Left ventricle myocardium superior (tissue), 1 donor: ENCODE measurements around the gene HSD11B1. TPM values are rescaled to one million over a fixed set of nuclear protein-coding genes. Genes with fewer than 3 reads are reported as not detected.

ENCODE experiments used
- ATAC-seq: fragments of 200-7000 bp; cut with Tn5 transposase; one replicate; pipeline ENCODE4 v1.9.1; 2020; ENCODE audit warnings: mild to moderate bottlenecking, moderate library complexity
- DNase-seq: peaks from one replicate; pipeline ENCODE4 v3.0.0-alpha.2; 2020
- intact Hi-C: fragments of 100-400 bp; cut with micrococcal nuclease; formaldehyde crosslinking; loops from one replicate; pipeline ENCODE4 v1.11.0; 2022
- total RNA-seq: library from RNA; stranded (reverse); fragmentation: NEBNext Ultra II Directional; extraction: Animal tissue kit (Norgen Biotek cat#: 25700); gene quantifications from one replicate; pipeline ENCODE4 v1.2.1, GENCODE V29; 2021
- donor health status: DM: no; HTN: yes; CAD: no; lungs with severe emphysema.

HSD11B1 gene
- total RNA-seq, 1 donor from 2014 or later, result 2.8 TPM

DNA sequence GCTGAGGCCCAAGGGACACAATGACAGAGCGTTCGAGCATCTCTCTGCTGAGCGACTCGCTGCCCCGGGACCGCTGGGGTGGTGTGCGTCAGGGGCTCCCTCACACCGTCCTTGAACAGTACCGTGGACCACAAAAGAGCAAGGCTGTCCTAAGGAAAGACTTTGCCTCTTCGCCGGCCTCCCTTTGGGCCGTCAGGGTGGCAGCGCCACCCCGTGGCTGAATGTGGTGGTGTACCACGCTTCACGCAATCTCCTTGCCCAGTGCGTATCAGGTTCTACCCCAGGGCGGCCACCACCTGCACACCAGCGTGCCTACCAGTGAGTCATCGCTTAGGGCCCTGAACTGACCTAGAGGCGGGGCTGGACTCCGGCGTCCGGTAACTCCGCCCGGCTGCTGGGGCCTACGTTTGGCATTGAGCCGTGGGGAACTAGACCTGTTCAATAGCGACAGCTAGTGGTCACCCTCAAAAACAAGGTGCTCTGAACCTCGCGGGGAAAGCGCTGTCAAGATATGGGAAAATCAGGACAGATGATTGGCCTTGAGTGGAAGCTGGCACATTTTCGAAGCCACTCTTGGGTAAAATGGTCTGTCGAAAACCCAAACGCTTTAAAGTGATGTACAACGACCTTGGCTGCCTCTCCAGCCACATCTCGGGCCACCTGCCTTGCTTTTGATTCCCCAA is 43.1 kb downstream of the HSD11B1 start:
- DNase-seq, result peak; percentile 92
- intact Hi-C loops, result loop anchor here (5.0 to 10.0 kb wide), 2 partner anchors 53 to 170 kb away; no protein-coding TSS in a partner anchor
- peak; percentile 96 for ATAC-seq

DNA sequence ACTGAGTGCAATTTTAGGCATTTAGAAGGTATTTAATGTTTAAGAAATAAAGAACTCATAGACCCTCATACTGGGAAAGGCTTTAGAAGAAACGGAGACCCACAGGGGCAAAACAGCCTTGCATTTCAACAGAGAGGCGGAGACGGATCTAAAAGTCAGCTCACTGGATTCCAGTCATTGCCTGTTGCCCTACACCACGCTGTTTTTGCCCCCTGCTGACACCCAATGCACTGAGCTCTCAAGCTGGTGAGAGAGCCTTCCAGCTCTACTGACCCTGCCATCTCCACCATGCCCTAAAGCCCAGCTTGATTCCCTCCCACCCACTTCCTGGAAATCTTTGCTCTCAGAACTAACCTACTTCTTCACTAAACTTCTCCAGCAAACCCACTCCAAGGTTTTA is 44.0 kb downstream of the HSD11B1 start:
- no peak for DNase-seq
- intact Hi-C loops, result loop anchor here (5.0 to 10.0 kb wide), 2 partner anchors 54 to 171 kb away; no protein-coding TSS in a partner anchor
- ATAC-seq, result no peak

DNA sequence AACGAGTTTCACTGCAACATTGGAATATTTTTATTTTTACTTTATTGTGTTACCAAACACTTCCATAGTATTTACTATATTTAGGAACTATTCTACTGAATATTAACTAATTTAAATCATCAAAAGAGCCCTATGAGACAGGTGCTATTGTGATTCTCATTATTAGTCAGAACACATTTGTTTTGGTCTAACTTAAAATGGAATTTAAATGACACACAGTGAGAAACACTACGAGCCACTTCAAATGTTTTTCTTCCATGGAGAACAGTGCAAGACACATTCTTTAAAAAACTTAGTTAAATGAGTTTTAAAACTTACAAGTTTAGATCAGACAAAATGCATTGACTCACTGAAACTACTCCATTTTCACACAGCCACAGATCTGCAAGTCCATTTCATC is 44.6 kb downstream of the HSD11B1 start:
- intact Hi-C loops, result loop anchor here (5.0 to 10.0 kb wide), 2 partner anchors 54 to 172 kb away; no protein-coding TSS in a partner anchor
- DNase-seq (no peak), ATAC-seq (no peak)

DNA sequence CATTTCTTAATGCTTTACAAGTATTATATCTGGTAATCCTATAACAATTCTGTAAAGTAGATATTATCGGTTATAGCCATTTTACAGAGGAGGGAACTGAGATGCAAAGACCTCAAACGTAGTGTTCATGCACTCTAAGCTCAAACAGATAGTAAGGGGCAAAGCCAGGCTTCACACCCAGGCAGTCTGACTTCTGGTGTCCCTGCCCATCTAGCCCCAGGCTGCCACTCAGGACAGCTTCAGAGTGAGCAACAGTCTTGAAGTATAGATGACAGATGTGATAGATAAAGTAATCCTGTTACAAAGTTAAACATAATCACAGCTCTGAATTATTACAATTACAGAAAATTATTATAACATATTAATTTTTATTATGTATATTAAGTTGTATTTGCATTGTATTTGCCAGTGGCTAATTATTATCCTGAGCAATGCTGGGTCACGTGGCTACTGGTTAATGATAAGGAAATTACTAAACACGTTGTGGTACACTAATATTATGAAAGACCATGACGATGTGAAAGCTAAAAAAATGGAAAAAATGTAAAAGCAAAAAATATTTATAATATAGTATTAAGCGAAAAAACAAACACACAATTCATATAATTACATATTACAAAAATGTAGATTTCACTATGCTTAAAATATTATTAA is 45.2 kb downstream of the HSD11B1 start:
- no peak for ATAC-seq
- intact Hi-C loops, result loop anchor here (5.0 to 10.0 kb wide), 2 partner anchors 55 to 172 kb away; no protein-coding TSS in a partner anchor
- no peak for DNase-seq

DNA sequence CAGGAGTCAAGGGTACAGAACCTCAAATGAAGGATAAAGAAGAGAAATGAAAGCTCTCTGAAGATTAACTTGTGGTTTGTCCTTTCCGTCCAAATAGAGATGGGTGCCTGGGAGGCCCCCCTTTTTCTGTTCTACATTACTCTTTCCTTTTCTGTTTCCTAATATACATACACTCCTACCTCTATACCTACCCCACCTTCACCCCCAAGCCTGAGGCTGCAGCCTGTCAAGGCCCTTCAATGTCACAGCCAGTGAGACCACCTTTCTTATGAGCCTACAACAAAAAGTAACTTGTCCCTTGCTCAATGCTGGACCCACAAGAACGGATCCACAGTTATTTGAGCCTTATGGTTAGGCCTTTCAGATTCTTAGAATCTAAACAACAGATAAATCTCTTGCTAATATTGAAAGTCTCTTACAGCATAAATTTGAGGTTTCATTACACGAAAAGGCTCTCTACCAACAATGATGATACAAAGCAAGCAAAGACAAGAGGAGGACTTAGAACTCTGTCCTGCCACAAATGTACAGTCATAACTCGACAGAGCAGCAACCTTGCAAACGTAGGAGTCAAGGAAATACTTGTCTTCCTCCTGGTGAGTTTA is 47.1 kb downstream of the HSD11B1 start:
- intact Hi-C loops, result no loop called here
- no peak for ATAC-seq
- no peak for DNase-seq

DNA sequence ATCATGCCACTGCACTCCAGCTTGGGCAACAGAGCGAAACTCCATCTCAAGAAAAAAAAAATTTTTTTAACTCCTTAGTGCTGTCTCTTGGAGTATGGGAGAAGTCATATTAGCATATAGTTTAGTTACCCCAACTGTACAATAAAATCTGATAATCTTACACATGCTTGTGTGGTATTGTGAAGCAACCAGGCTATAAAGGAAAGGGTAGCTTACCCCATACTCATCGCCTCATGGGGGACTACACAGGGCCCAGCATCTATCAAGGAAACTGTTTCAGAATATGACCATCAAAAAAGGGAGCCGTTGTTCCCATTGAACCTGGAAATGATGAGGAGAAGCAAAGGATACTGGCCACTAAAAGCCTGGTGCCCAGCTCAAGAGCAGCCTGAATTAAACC is 48.2 kb downstream of the HSD11B1 start:
- no peak for ATAC-seq
- intact Hi-C loops, result no loop called here

DNA sequence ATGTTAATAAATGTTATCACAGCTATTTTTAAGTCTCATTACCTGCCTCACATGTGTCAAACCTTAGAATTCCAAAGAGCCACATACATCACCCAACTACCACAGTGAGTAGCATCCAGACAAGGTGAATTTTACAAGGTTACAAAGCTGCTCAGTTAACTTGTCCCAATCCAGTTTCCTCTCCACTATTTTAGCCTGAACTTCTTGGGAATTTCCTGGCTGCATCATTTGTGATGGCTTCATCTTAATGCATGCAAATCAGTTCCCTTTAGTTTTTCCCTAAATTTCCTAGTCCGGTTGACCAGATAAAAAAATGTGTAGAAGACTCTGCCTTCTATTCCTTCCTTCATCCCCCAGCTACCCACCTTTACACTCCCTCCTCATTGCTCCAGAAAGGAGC is 50.6 kb downstream of the HSD11B1 start:
- DNase-seq (no peak), ATAC-seq (no peak)
- intact Hi-C loops, result no loop called here

More for the DNA sequence above, 48.2 kb downstream of the HSD11B1 start:
- DNase-seq, result no peak

DNA sequence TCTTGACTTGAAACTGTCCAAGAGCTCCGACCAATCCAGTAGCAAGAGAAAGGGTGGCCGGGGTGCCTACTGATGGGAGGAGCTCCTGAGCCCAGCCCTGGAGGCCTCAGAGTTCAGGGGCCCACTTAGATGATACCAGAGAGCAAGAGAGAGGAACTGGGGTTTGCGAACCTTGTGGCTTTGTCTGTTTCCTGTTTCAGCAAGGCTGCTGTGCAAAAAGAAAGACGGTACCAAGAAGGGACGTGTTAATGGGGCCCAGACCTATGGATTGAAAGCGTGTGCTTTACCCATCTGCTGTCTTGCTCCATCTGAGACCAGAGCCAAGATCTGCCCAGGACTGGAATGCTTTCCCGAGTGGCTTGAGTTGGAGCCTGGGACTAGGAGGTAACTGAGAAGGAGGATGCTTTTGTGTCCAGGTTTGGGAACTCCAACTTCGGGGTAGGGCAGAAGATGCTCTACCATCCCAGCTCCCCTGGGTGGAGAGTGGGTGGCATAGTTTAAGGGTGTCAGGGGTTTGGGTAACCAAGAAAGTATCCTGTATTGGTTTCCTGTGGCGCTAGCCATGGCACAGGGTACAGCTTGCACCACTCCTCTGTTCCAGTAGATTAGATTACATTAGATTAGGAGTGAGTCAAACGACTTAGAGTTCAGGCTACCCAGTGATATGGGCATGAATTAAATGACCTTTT is 51.4 kb downstream of the HSD11B1 start, which contains the start of gene TRAF3IP3:
TSS of gene TRAF3IP3 (plus strand) at position 128 of the 689 bp plus-strand sequence. CDS start 3,987 bp downstream, outside the sequence.
- peak; percentile 66 for ATAC-seq
- intact Hi-C loops, result no loop called here
- no peak for DNase-seq

DNA sequence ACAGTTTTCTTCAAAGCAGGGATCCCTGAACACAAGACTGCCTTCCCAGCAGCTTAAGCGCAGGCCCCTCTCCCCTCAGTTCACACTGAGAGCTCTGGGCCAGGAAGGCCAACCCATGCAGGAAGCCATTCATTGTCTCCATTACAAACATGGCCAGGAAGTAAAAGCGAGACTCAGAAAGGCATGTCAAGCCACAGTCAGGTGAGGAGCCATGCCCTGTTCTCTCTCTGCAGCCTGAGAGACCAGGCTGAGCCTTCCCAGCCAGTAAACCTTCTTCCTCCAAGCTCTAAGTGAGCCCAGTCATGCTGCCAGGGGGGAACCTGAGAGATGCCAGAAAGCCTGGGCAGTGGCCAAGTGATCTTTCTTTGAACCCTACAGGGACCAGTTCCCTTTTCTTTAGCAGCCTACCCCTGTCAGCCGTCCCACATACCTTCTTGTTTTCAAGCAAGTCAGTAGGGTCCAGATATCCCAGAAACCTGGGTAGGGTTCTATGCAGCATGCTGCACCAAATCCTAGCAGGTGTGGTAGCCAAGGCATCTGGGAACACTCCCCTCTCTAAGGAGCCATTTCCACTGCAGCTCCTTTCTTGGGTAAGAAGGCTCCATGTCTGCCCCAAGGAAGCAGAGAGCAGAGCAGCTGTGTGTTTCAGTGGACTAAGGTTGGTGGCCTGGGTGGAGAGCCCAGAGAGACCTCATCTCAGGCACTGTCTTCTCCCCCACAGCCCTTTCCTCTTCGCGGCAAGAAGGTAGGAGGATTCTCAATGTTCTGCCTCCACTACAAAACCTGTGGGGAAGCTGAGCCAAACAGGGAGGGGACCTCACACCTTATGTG is 52.2 kb downstream of the HSD11B1 start:
- DNase-seq, result no peak
- intact Hi-C loops, result no loop called here
- peak; percentile 52 for ATAC-seq

DNA sequence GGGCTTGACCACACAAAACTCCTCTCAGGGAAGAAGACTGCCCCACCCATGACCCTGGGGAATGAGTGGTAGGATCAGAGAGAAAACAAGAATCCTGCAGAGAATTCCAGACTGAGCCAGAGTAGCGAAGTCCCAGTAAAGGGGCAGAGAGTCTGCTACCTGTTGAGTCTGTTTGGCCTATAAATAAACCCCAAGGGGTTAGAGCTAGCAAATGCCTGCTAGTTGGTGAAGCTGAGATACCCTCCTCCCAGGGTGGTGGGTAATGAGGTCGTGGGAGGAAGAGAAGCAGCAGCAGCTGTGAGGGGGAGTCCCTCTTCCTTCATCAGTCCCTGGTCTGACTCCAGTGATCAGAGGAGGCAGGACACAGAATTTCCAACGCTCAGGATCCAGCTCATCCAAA is 53.8 kb downstream of the HSD11B1 start:
- intact Hi-C loops, result no loop called here
- DNase-seq, result no peak

DNA sequence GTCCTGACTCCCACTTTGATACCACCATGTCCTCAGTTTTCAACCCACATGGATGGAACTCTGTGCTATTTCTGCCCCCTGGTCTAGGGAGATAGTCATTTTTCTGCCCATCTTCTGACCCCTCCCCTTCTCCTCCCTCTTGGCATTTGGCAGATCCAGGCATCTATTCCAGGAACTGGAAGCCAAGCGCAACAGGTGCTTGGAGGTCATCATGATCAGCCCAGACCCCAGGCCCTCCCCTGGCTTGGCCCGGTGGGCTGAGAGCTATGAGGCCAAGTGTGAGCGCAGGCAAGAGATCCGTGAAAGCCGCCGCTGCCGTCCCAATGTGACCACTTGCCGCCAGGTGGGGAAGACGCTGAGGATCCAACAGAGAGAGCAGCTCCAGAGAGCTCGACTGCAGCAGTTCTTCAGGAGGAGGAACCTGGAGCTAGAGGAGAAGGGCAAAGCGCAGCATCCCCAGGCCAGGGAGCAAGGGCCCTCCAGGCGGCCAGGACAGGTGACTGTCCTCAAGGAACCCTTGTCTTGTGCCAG is 55.2 kb downstream of the HSD11B1 start:
- intact Hi-C loops, result no loop called here
- peak; percentile 27 for DNase-seq
- ATAC-seq, result no peak

More for the DNA sequence above, 53.8 kb downstream of the HSD11B1 start:
- no peak for ATAC-seq

DNA sequence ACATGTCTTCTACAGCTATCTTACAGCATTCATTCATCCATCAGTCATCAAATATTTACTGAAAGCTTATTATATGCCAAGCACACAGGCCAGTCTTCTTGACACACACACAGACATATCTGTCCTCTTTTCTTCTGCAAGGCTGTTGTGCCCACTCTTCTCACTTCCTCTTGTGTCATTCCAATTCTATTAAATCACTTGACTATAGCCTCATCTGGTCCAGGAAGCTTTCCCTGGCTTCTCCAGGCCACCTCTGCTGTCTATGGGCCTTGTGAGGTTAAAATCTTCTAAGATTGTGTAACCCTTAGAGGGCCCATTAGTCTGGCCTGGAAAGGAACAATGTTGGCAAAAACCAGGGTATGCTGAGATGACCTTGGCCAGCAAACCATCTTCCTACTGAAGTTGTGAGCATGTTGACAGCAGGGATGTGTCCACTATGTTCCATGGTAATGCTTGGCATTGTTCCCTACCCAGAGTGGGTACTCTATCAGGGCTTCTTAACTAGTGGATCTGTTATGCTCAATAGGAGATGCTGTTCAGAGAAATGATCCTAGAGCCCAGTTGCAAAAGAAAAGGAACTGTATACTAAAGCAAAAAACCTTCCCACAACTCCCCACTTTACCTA is 56.5 kb downstream of the HSD11B1 start:
- peak; percentile 68 for ATAC-seq
- intact Hi-C loops, result no loop called here
- no peak for DNase-seq

DNA sequence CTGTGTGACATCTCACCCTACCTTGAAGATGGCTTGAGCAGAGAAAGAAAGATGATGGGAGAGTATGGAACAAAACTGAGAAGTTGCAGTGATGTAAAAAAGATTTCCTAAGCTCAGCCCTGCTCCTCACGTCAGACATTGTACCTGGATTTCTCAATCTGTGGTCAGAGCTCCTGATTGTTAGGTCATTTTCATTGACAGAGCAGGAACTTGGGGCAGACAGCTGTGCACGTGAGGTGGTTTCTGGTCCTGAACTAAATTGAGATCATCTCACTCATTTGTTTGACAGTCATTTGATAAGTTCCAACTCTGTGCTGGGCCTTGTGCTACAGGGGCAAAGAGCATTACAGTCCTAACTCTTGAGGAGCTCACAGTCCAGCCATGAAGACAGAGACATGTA is 61.4 kb downstream of the HSD11B1 start:
- no peak for DNase-seq
- intact Hi-C loops, result no loop called here
- ATAC-seq, result no peak

DNA sequence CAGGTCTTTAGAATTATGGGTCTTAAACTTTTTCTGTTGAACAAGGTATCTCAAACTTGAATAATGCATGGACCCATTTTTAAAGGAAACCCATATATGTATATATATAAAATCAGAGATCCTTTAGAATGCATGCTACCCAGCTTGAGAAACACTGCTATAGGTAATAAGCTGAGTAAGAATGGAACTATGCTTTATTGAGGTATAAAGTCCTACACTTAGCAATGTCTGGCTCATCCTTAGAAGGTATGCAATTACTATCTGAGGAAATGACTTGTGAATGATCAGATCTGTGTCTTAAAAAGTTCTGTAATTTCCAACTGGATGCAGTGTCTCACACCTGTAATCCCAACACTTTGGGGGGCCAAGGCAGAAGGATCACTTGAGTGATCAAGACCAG is 62.5 kb downstream of the HSD11B1 start:
- intact Hi-C loops, result no loop called here
- no peak for DNase-seq
- ATAC-seq, result no peak

DNA sequence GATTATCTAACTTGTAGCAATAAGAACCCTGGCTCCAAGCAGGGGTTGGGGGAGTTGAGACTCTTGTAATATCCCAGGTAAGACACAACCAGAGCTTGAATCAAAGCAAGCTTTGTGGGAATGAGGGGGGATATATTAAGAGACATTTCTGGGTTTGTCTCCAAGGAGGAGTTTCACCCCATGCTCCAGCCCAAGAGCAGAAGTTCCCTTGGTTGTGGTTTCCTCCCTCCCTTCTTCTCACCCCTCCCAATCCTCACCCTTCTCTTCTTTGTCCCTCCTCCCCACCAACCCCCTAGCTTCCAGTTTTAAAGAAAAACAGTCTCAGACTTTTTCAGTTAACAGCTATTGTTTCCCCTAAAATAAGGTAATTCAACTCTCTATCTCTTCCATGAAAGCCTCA is 63.1 kb downstream of the HSD11B1 start:
- intact Hi-C loops, result no loop called here
- no peak for DNase-seq
- ATAC-seq, result no peak

DNA sequence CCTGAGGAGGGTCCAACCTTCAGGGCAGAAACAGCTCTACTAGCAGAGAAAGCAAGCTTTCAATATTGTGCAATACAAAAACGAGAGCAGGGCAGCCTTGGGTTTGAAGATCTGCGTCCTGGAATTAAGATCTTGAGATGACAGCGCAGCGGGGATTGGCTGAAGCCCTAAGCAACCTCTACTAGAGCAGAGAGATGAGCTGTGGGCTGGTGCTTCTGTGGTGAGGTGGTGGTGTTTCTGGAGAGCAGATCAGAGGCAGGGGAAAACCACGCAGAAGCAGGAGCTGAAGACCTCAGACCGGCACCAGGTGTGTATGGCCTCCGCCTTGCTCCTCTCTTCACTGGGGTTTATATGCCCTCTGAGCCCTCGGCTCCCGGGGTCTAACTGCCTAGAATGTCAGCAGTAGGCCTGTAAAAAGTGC is 63.7 kb downstream of the HSD11B1 start:
- DNase-seq, result peak; percentile 35

DNA sequence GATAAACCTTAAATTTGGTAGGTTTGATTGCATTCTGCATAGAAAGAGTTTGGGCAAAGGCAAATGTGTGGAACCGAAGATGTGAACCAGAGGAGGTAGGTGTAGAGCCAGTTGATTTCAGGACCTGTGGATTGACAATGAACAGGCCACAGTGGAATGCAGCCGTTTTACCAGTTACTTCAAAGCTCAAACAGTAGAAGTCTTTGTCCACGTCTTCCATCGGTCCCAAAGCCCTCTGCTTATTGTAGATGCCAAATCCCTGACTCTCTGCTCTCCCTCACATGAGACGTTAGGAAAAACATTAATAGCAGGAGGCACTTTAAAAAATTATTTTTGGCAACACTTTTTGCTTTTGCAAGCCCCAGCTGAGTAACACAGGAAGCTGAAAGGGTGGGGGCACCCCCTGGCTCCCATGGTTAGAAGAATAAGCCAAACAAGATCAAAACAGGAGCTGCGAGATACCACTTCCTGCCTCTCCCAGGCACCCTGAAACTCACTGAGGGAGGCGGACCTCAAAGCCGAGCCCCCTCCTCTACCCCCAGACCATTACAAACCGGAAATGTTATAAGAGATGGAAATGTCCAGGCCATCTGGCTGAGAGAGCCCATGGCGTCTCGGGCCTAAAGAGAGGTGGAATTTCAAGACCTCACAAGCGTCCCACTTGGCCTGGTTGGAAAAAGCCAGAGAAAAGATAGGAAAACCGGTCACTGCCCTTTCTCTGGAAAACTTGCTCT is 64.7 kb downstream of the HSD11B1 start:
- DNase-seq (peak; percentile 75), ATAC-seq (peak; percentile 89)
- intact Hi-C loops, result no loop called here

More for the DNA sequence above, 63.7 kb downstream of the HSD11B1 start:
- peak; percentile 17 for ATAC-seq
- intact Hi-C loops, result no loop called here
